Neural crest cell (in vitro differentiated cells): ENCODE results near the gene DIO1. TPM values are rescaled to one million over a fixed set of nuclear protein-coding genes. Genes with fewer than 3 reads are reported as not detected.

Experiments used
- DNase-seq: peaks from one replicate; pipeline ENCODE4 v3.0.0; 2021; ENCODE audit warnings: low read depth, mixed read lengths, low spot score
- H3K27ac Mint-ChIP-seq: one replicate; pipeline ENCODE4 v1.8.0; 2021; ENCODE audit warnings: mild to moderate bottlenecking, mixed read lengths; ENCODE audit not compliant: unreplicated experiment
- H3K27me3 Mint-ChIP-seq: 2 replicates; pipeline ENCODE4 v1.8.0; 2021; ENCODE audit warnings: low read depth, mild to moderate bottlenecking, mixed read lengths
- H3K36me3 Mint-ChIP-seq: 2 replicates; pipeline ENCODE4 v1.8.0; 2021; ENCODE audit warnings: low read depth, mild to moderate bottlenecking, mixed read lengths
- H3K4me1 Mint-ChIP-seq: 2 replicates; pipeline ENCODE4 v1.8.0; 2021; ENCODE audit warnings: mixed read lengths
- H3K4me3 Mint-ChIP-seq: one replicate; pipeline ENCODE4 v1.8.0; 2021; ENCODE audit warnings: mild to moderate bottlenecking, mixed read lengths
- H3K9me3 Mint-ChIP-seq: 2 replicates; pipeline ENCODE4 v1.8.0; 2021; ENCODE audit warnings: mixed read lengths
- total RNA-seq: library from RNA; stranded (reverse); gene quantifications from 2 replicates; pipeline ENCODE4 v1.2.1, GENCODE V29; 2021
- TF ChIP-seq, protein P1 (sequence below): fragments of 200-600 bp; sonication (generic); conservative IDR thresholded peaks from 2 replicates; pipeline ENCODE4 v1.5.0; 2021; ENCODE audit warnings: antibody characterized with exemption, mild to moderate bottlenecking

Gene DIO1
- total RNA-seq, 1 donor from 2014 or later, result not detected

DNA sequence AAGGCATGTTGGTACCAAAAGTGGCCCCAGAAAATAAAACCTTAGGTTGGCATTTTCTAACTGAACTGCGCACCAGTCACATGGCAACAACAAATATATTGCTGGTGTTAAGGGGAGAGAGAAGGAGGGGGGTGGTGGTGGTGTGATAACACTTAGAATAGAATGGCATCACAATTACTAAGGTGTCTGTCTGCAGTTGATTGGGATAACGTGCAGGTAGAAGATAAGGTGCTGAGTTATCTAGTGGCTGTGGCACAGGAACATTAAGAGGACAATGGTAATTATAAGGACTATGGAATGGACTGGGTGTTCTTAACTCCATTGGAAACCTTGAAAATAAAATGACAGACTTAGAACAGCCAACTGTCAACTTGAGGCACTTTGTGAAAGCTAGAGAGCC is 3.0 kb upstream of the DIO1 start:
- H3K9me3 Mint-ChIP-seq, result no peaks in the 10 kb centered on the region
- DNase-seq, result no peak
- peak overlapping the region; percentile 95 for H3K4me3 Mint-ChIP-seq
- H3K36me3 Mint-ChIP-seq, result no peaks in the 10 kb centered on the region
- no peak overlapping the region for H3K27ac Mint-ChIP-seq
- no peaks in the 10 kb centered on the region for H3K27me3 Mint-ChIP-seq
- H3K4me1 Mint-ChIP-seq, result peaks cover 23% of the 10 kb centered on the region
- TF ChIP-seq, protein P1, sequence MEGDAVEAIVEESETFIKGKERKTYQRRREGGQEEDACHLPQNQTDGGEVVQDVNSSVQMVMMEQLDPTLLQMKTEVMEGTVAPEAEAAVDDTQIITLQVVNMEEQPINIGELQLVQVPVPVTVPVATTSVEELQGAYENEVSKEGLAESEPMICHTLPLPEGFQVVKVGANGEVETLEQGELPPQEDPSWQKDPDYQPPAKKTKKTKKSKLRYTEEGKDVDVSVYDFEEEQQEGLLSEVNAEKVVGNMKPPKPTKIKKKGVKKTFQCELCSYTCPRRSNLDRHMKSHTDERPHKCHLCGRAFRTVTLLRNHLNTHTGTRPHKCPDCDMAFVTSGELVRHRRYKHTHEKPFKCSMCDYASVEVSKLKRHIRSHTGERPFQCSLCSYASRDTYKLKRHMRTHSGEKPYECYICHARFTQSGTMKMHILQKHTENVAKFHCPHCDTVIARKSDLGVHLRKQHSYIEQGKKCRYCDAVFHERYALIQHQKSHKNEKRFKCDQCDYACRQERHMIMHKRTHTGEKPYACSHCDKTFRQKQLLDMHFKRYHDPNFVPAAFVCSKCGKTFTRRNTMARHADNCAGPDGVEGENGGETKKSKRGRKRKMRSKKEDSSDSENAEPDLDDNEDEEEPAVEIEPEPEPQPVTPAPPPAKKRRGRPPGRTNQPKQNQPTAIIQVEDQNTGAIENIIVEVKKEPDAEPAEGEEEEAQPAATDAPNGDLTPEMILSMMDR, result no peak

DNA sequence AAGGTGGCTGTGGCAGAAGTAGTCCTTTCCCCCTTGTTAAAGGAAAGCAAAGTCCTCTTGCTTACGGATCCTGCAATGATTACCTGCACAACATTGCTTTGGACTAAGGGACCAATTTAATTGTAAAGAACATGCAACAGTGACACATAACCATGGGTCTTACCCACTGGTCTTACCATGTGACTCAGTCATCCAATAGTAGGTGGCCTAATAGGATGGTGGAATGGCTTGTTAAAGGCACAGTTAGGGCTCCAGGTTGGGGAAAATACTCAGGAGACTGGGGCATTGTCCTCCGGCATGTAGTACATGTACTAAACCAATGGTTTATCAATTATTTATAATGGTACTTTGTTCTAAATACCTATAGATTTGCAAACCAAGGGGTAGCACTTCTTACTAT is 2.3 kb upstream of the DIO1 start:
- Mint-ChIP-seq H3K27ac (no peak overlapping the region), H3K4me3 (no peak overlapping the region)
- no peak for DNase-seq

DNA sequence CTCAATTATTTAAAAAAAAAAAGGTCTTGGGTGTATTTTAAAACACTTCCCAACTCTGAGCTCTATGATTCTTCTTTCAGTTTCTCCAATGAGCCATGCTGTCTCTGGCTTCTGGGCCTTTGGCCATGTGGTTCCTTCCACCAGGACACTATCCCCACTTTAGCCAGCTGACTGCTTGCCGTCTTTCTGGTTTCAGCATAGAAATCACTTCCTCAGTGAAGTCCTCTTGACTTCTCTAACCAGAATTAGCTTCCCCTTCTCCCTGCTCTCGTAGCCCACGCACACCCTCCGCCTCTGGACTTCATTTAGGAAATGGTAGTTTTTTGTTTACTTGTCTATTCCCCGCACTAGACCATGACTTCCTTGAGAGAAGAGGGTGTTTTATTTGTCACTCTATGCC is 1.1 kb upstream of the DIO1 start:
- no peaks in the 10 kb centered on the region for H3K36me3 Mint-ChIP-seq
- H3K4me1 Mint-ChIP-seq, result peaks cover 20% of the 10 kb centered on the region
- TF ChIP-seq, protein P1, result no peak
- peak overlapping the region; percentile 28 for H3K4me3 Mint-ChIP-seq
- H3K27me3 Mint-ChIP-seq, result no peaks in the 10 kb centered on the region
- no peaks in the 10 kb centered on the region for H3K9me3 Mint-ChIP-seq
- DNase-seq, result no peak
- no peak overlapping the region for H3K27ac Mint-ChIP-seq

More for the DNA sequence above, 2.3 kb upstream of the DIO1 start:
- Mint-ChIP-seq H3K9me3 (no peaks in the 10 kb centered on the region), H3K27me3 (no peaks in the 10 kb centered on the region), H3K4me1 (peaks cover 23% of the 10 kb centered on the region), H3K36me3 (no peaks in the 10 kb centered on the region)
- TF ChIP-seq, protein P1, result no peak

DNA sequence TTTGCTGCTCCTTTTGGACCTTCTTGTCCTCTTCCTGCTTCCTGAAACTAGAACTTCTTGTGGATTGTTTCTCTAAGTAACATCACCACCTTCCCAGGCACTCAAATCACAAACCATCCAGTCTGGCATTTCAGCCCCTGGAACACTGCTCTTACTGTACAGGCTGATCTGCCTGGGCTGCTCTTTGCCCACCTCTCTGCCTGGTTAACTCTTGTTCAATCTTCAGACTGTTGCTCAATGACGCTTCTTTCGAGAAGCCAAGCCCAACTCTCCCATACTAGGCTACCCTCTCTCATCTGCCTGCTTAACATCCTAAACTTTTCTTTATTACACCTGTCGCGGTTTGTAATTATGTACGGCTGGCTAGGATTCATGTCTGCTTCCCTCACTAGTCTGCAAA is 657 bp downstream of the DIO1 start:
- no peak overlapping the region for H3K4me3 Mint-ChIP-seq
- peaks cover 9% of the 10 kb centered on the region for H3K4me1 Mint-ChIP-seq
- H3K27ac Mint-ChIP-seq, result no peak overlapping the region
- TF ChIP-seq, protein P1, result no peak
- DNase-seq, result no peak
- no peaks in the 10 kb centered on the region for H3K9me3 Mint-ChIP-seq
- H3K36me3 Mint-ChIP-seq, result no peaks in the 10 kb centered on the region
- no peaks in the 10 kb centered on the region for H3K27me3 Mint-ChIP-seq

DNA sequence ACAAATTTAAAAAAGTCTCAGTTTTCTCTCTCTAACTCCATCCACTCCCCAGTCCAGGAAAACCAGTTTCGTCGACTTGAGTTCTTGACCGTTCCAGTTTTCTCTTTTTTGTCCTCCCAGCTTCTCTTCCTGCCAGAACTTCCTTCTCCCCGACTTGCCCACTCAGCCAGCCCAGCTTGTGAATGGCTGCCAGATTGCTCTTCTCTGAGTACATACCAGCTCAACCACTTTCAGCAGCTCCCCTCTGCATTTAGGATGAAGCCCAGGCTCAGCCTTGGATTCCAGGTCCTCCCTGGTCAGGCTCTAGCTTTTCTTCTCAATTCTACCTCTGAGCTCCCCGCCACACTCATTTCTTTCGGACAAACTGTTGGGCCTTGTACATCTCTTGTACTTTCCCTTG is 1.4 kb downstream of the DIO1 start:
- Mint-ChIP-seq H3K27ac (no peak overlapping the region), H3K36me3 (no peaks in the 10 kb centered on the region), H3K4me1 (peaks cover 1% of the 10 kb centered on the region), H3K4me3 (peak overlapping the region; percentile 33), H3K9me3 (no peaks in the 10 kb centered on the region), H3K27me3 (no peaks in the 10 kb centered on the region)
- TF ChIP-seq, protein P1, result no peak
- DNase-seq, result no peak
